ENCODE data around the gene WDR55.
A peak's percentile ranks its signal among the peaks of the same experiment; 100 is the strongest.
"Not testable (repeated sequence)": the region's sequence is repeated elsewhere in the genome, so short reads cannot be mapped to it uniquely, and the experiment has no call there.

The WDR55 gene

GRCh38 chr5:140664359-140665119 lies at the start of gene WDR55:
TSS of gene WDR55 (plus strand) at chr5:140664904. CDS start at chr5:140664913, 9 bp downstream.
- DNase-seq (ENCODE audit: low read depth in 2 of 2), result peak; percentile 90 to 91

- DNase-seq (ENCODE audit: low read depth in 2 of 2), result no peak
Measured at GRCh38 chr5:140622301-140622700, 42.4 kb upstream of the WDR55 start.

- DNase-seq (ENCODE audit: low read depth in 2 of 2), result not testable (repeated sequence)
Measured at GRCh38 chr5:140623061-140623460, 41.6 kb upstream of the WDR55 start.

- DNase-seq (ENCODE audit: low read depth in 2 of 2), result not testable (repeated sequence)
Measured at GRCh38 chr5:140624886-140625285, 39.8 kb upstream of the WDR55 start.

GRCh38 chr5:140627972-140628371 lies 36.7 kb upstream of the WDR55 start:
- DNase-seq (ENCODE audit: low read depth in 2 of 2), result no peak

- DNase-seq (ENCODE audit: low read depth in 2 of 2), result no peak
Measured at GRCh38 chr5:140628711-140629110, 36.0 kb upstream of the WDR55 start.

GRCh38 chr5:140630292-140631035 lies 34.2 kb upstream of the WDR55 start:
- DNase-seq (ENCODE audit: low read depth in 2 of 2), result no peak

GRCh38 chr5:140631036-140631417 lies 33.7 kb upstream of the WDR55 start:
- DNase-seq (ENCODE audit: low read depth in 2 of 2), result no peak

- no peak for DNase-seq (ENCODE audit: low read depth in 2 of 2)
Measured at GRCh38 chr5:140631831-140632365, 32.8 kb upstream of the WDR55 start.

GRCh38 chr5:140632366-140633020 lies 32.2 kb upstream of the WDR55 start:
- no peak for DNase-seq (ENCODE audit: low read depth in 2 of 2)

- no peak for DNase-seq (ENCODE audit: low read depth in 2 of 2)
Measured at GRCh38 chr5:140633021-140633471, 31.7 kb upstream of the WDR55 start, which contains the start of gene CD14. TSS of gene CD14 (minus strand) at chr5:140633175. CDS start at chr5:140633071, 104 bp downstream.

- DNase-seq (ENCODE audit: low read depth in 2 of 2), result no peak
Measured at GRCh38 chr5:140633501-140633900, 31.2 kb upstream of the WDR55 start.

GRCh38 chr5:140634103-140634502 lies 30.6 kb upstream of the WDR55 start:
- DNase-seq (ENCODE audit: low read depth in 2 of 2), result no peak

- no peak for DNase-seq (ENCODE audit: low read depth in 2 of 2)
Measured at GRCh38 chr5:140635291-140636257, 29.1 kb upstream of the WDR55 start.

GRCh38 chr5:140637371-140638100 lies 27.2 kb upstream of the WDR55 start:
- DNase-seq (ENCODE audit: low read depth in 2 of 2), result no peak

- DNase-seq (ENCODE audit: low read depth in 2 of 2), result not testable (repeated sequence)
Measured at GRCh38 chr5:140638898-140639147, 25.9 kb upstream of the WDR55 start.

GRCh38 chr5:140639148-140639981 lies 25.3 kb upstream of the WDR55 start, which contains the start of gene TMCO6:
TSS of gene TMCO6 (plus strand) at chr5:140639451. CDS start at chr5:140639528, 77 bp downstream.
- peak; percentile 90 to 95 for DNase-seq (ENCODE audit: low read depth in 2 of 2)

GRCh38 chr5:140641716-140642115 lies 23.0 kb upstream of the WDR55 start:
- DNase-seq (ENCODE audit: low read depth in 2 of 2), result no peak

- DNase-seq (ENCODE audit: low read depth in 2 of 2), result no peak
Measured at GRCh38 chr5:140642718-140643117, 22.0 kb upstream of the WDR55 start.
